ENCODE data around the gene PCSK4.
"Not testable (repeated sequence)": the region's sequence is repeated elsewhere in the genome, so short reads cannot be mapped to it uniquely, and the experiment has no call there.

Gene PCSK4

GRCh38 chr19:1522061-1522460, 31.9 kb upstream of the PCSK4 start:
- DNase-seq: no peak

GRCh38 chr19:1521636-1522035, 31.5 kb upstream of the PCSK4 start:
- no peak for DNase-seq

- no peak for DNase-seq
Observed at GRCh38 chr19:1520203-1520780, 30.1 kb upstream of the PCSK4 start.

GRCh38 chr19:1519802-1520201, 29.7 kb upstream of the PCSK4 start:
- DNase-seq: not testable (repeated sequence)

GRCh38 chr19:1518471-1518870, 28.3 kb upstream of the PCSK4 start:
- no peak for DNase-seq

- no peak for DNase-seq
Observed at GRCh38 chr19:1516395-1516753, 26.2 kb upstream of the PCSK4 start.

GRCh38 chr19:1514986-1515721, 25.0 kb upstream of the PCSK4 start:
- DNase-seq: no peak

GRCh38 chr19:1514295-1514661, 24.1 kb upstream of the PCSK4 start:
- no peak for DNase-seq

- DNase-seq: peak; percentile 69
Observed at GRCh38 chr19:1513499-1514294, 23.5 kb upstream of the PCSK4 start.

GRCh38 chr19:1512671-1513498, 22.7 kb upstream of the PCSK4 start, which contains the start of gene ADAMTSL5:
Gene ADAMTSL5 (minus strand): TSS chr19:1513019. CDS start chr19:1510943, 2,076 bp downstream.
- DNase-seq: peak; percentile 76

- no peak for DNase-seq
Observed at GRCh38 chr19:1511318-1512317, 21.5 kb upstream of the PCSK4 start.

GRCh38 chr19:1510807-1511206, 20.7 kb upstream of the PCSK4 start:
- no peak for DNase-seq

GRCh38 chr19:1510442-1510806, 20.3 kb upstream of the PCSK4 start:
- no peak for DNase-seq

GRCh38 chr19:1509602-1510441, 19.7 kb upstream of the PCSK4 start:
- no peak for DNase-seq

GRCh38 chr19:1508507-1508856, 18.3 kb upstream of the PCSK4 start:
- no peak for DNase-seq

- peak; percentile 94 for DNase-seq
Observed at GRCh38 chr19:1507763-1508506, 17.8 kb upstream of the PCSK4 start.

GRCh38 chr19:1507192-1507660, 17.1 kb upstream of the PCSK4 start:
- DNase-seq: no peak

- DNase-seq: no peak
Observed at GRCh38 chr19:1505991-1506881, 16.1 kb upstream of the PCSK4 start.

- no peak for DNase-seq
Observed at GRCh38 chr19:1505012-1505411, 14.9 kb upstream of the PCSK4 start.

All from fibroblast of skin of back (primary cell).